ENCODE results near the gene TRPM6.

Gene TRPM6

DNA sequence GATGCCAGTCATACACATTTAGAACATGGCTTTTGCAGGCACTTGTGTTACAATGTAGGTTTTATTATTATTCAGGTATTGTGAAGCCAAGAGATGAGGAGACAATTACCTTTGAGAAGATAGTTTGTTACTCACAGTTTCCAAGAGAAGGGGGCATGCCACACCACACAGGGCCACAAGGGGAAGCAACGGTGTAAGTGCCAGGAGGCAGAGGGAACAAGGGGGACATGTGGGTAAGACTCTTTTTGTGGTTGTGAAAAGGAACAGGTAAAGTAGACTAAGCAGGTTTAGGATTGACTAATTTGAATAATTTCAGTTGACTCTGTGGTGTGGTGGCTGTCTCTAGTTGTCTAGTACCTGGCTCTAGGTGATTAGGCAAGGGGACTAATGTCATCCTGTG is 191.2 kb downstream of the TRPM6 start:
- Histone ChIP-seq H3K4me1 (ENCODE audit: control insufficient read depth, low read length) (no peaks in the 10 kb centered on the region), H3K27me3 (ENCODE audit: control insufficient read depth, low read length) (no peaks in the 10 kb centered on the region), H3K9me3 (ENCODE audit: control insufficient read depth, insufficient read depth, low read length) (no peaks in the 10 kb centered on the region), H3K36me3 (ENCODE audit: control insufficient read depth, low read length) (no peaks in the 10 kb centered on the region), H4K20me1 (ENCODE audit: control insufficient read depth, insufficient read depth, low read depth, low read length) (no peaks in the 10 kb centered on the region), H3K4me3 (ENCODE audit: low read length) (no peak overlapping the region), H3K27ac (ENCODE audit: low read depth, low read length) (no peak overlapping the region), H3K9me2 (replicated peaks; ENCODE audit: control insufficient read depth, low read length) (no peaks in the 10 kb centered on the region), H3K79me2 (ENCODE audit: control insufficient read depth, low read length) (no peaks in the 10 kb centered on the region), H3F3A (ENCODE audit: control insufficient read depth, insufficient read depth) (no peaks in the 10 kb centered on the region), H3K4me2 (ENCODE audit: low read length) (no peak overlapping the region)
- TF ChIP-seq, protein P1, sequence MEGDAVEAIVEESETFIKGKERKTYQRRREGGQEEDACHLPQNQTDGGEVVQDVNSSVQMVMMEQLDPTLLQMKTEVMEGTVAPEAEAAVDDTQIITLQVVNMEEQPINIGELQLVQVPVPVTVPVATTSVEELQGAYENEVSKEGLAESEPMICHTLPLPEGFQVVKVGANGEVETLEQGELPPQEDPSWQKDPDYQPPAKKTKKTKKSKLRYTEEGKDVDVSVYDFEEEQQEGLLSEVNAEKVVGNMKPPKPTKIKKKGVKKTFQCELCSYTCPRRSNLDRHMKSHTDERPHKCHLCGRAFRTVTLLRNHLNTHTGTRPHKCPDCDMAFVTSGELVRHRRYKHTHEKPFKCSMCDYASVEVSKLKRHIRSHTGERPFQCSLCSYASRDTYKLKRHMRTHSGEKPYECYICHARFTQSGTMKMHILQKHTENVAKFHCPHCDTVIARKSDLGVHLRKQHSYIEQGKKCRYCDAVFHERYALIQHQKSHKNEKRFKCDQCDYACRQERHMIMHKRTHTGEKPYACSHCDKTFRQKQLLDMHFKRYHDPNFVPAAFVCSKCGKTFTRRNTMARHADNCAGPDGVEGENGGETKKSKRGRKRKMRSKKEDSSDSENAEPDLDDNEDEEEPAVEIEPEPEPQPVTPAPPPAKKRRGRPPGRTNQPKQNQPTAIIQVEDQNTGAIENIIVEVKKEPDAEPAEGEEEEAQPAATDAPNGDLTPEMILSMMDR (IDR thresholded peaks at IDR 0.05; ENCODE audit: low read depth, low read length, poor library complexity, severe bottlenecking): no peak
- no peak for TF ChIP-seq EZH2phosphoT487 (IDR thresholded peaks at IDR 0.05; ENCODE audit: borderline replicate concordance, low read length)

DNA sequence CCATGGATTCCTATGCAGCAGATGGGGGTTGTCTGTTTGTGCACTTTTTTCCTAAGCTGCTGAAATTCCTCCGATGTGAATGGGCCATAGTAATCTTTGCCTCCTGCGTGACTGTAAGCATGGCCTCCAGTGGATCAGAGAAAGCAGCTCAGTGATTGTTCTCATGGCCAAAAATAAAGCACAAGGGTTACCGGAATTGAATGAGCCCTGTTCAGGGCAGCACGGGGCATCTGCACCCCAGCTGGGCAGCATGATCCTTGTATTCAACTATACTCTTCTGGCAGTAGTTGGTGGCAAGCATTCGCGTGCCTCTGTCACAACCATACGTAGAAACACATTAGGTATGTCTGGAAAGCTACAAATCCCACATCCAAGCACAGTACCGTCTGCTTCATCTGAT is 196.7 kb downstream of the TRPM6 start:
- no peaks in the 10 kb centered on the region for H3K4me1 ChIP-seq (ENCODE audit: control insufficient read depth, low read length)
- no peaks in the 10 kb centered on the region for H3K9me2 ChIP-seq (replicated peaks; ENCODE audit: control insufficient read depth, low read length)
- TF ChIP-seq EZH2phosphoT487 (IDR thresholded peaks at IDR 0.05; ENCODE audit: borderline replicate concordance, low read length): no peak
- TF ChIP-seq, protein P1 (IDR thresholded peaks at IDR 0.05; ENCODE audit: low read depth, low read length, poor library complexity, severe bottlenecking): no peak
- H3K27ac ChIP-seq (ENCODE audit: low read depth, low read length): no peak overlapping the region
- no peaks in the 10 kb centered on the region for H3K79me2 ChIP-seq (ENCODE audit: control insufficient read depth, low read length)
- no peaks in the 10 kb centered on the region for H3K9me3 ChIP-seq (ENCODE audit: control insufficient read depth, insufficient read depth, low read length)
- no peaks in the 10 kb centered on the region for H4K20me1 ChIP-seq (ENCODE audit: control insufficient read depth, insufficient read depth, low read depth, low read length)
- no peaks in the 10 kb centered on the region for H3K27me3 ChIP-seq (ENCODE audit: control insufficient read depth, low read length)
- no peak overlapping the region for H3K4me3 ChIP-seq (ENCODE audit: low read length)
- no peaks in the 10 kb centered on the region for H3F3A ChIP-seq (ENCODE audit: control insufficient read depth, insufficient read depth)
- H3K36me3 ChIP-seq (ENCODE audit: control insufficient read depth, low read length): no peaks in the 10 kb centered on the region
- no peak overlapping the region for H3K4me2 ChIP-seq (ENCODE audit: low read length)

DNA sequence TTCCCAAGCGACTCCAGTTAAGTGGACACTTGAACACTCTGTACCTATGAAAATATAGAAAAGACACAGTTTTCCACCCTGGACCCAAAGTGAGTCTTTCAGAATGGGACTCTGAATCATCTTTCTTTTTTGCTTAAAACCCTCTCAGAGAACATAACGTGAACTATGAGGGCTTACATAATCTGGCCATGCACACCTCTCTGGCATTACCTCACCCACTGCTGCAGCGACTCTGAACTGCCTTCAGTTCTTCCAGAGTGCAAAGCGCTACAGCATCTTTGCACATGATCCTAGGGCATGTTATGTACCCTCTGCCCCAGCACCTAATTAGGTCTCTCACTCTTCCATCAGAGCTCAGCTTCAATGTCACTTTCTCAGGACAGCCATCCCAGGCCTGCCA is 204.4 kb downstream of the TRPM6 start:
- Histone ChIP-seq H3K4me1 (ENCODE audit: control insufficient read depth, low read length) (no peaks in the 10 kb centered on the region), H3K9me2 (replicated peaks; ENCODE audit: control insufficient read depth, low read length) (no peaks in the 10 kb centered on the region), H3K27me3 (ENCODE audit: control insufficient read depth, low read length) (no peaks in the 10 kb centered on the region), H3K27ac (ENCODE audit: low read depth, low read length) (no peak overlapping the region), H3K9me3 (ENCODE audit: control insufficient read depth, insufficient read depth, low read length) (no peaks in the 10 kb centered on the region), H3F3A (ENCODE audit: control insufficient read depth, insufficient read depth) (no peaks in the 10 kb centered on the region), H4K20me1 (ENCODE audit: control insufficient read depth, insufficient read depth, low read depth, low read length) (no peaks in the 10 kb centered on the region), H3K4me2 (ENCODE audit: low read length) (no peak overlapping the region), H3K4me3 (ENCODE audit: low read length) (no peak overlapping the region), H3K36me3 (ENCODE audit: control insufficient read depth, low read length) (no peaks in the 10 kb centered on the region), H3K79me2 (ENCODE audit: control insufficient read depth, low read length) (no peaks in the 10 kb centered on the region)
- TF ChIP-seq, protein P1 (IDR thresholded peaks at IDR 0.05; ENCODE audit: low read depth, low read length, poor library complexity, severe bottlenecking): no peak
- no peak for TF ChIP-seq EZH2phosphoT487 (IDR thresholded peaks at IDR 0.05; ENCODE audit: borderline replicate concordance, low read length)

DNA sequence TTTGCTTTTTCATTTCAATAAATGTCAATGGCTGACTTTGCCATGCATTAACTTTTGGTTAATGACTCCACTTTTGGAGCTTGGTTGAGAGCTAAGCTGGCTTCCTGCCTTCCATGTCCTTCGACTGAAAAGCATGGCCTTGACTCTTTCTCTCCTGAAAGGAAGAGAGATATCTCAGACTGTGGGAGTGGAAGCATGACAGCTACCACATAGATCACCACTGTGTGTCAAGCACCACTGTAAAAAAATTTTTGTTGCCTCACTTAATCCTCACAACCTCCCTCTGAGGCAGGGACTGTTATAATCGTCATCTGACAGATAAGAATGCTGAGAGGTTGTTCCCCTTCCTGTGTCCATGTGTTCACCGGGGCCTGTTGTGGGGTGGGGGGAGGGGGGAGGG is 205.8 kb downstream of the TRPM6 start:
- no peak overlapping the region for H3K4me3 ChIP-seq (ENCODE audit: low read length)
- H3K9me3 ChIP-seq (ENCODE audit: control insufficient read depth, insufficient read depth, low read length): no peaks in the 10 kb centered on the region
- TF ChIP-seq, protein P1 (IDR thresholded peaks at IDR 0.05; ENCODE audit: low read depth, low read length, poor library complexity, severe bottlenecking): no peak
- TF ChIP-seq EZH2phosphoT487 (IDR thresholded peaks at IDR 0.05; ENCODE audit: borderline replicate concordance, low read length): no peak
- no peaks in the 10 kb centered on the region for H4K20me1 ChIP-seq (ENCODE audit: control insufficient read depth, insufficient read depth, low read depth, low read length)
- H3F3A ChIP-seq (ENCODE audit: control insufficient read depth, insufficient read depth): no peaks in the 10 kb centered on the region
- no peaks in the 10 kb centered on the region for H3K4me1 ChIP-seq (ENCODE audit: control insufficient read depth, low read length)
- no peaks in the 10 kb centered on the region for H3K27me3 ChIP-seq (ENCODE audit: control insufficient read depth, low read length)
- H3K4me2 ChIP-seq (ENCODE audit: low read length): no peak overlapping the region
- no peaks in the 10 kb centered on the region for H3K36me3 ChIP-seq (ENCODE audit: control insufficient read depth, low read length)
- no peaks in the 10 kb centered on the region for H3K9me2 ChIP-seq (replicated peaks; ENCODE audit: control insufficient read depth, low read length)
- no peaks in the 10 kb centered on the region for H3K79me2 ChIP-seq (ENCODE audit: control insufficient read depth, low read length)
- no peak overlapping the region for H3K27ac ChIP-seq (ENCODE audit: low read depth, low read length)

Measured in DOHH2 (cell line).